ENCODE data around the gene PCAT7.

GRCh38 chr9:94517254-94517653, 37.6 kb upstream of the PCAT7 start:
- no peak for TF ChIP-seq CTCF (IDR thresholded peaks at IDR 0.05; ENCODE audit: poor library complexity)
- no peak for TF ChIP-seq EZH2 (IDR thresholded peaks at IDR 0.05; ENCODE audit: borderline replicate concordance)
